Stimulated activated CD4-positive, alpha-beta T cell treated with anti-CD3 and anti-CD28 coated beads, Interleukin-12 subunit alpha, Interleukin-12 subunit beta, amount 100 ng/mL, for 24 hours (primary cell): ENCODE results near the gene SPO11.

Experiments used
- DNase-seq, 2 experiments: peaks; one replicate each; pipeline ENCODE4 v3.0.0-alpha.2; 2020; ENCODE audit warnings: low read depth in 2 of 2

SPO11 gene

GRCh38 chr20:57329608-57330221 lies at the start of gene SPO11:
Gene SPO11 (plus strand): TSS chr20:57329803. CDS start chr20:57329868, 65 bp downstream.
- DNase-seq, result no peak

DNA sequence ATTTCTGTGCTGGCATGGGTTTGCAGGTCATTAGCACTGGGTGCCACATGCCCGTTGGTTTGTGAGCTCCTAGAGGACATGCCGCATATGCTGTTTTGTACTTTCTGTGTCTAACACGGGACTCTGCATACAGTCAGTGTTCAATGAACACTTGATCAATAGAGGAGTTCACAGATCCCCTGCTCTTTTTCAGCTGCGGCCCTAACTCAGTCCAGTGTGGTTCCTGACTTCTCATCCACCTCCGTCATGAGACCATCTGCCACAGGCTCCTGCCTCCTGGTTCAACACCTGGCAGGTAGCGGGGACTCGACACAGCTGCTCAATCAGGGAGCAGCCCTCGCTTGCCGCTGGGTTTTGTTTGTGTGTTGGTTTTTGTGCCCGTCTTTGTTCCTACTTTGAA lies 49.4 kb upstream of the SPO11 start:
- no peak for DNase-seq

DNA sequence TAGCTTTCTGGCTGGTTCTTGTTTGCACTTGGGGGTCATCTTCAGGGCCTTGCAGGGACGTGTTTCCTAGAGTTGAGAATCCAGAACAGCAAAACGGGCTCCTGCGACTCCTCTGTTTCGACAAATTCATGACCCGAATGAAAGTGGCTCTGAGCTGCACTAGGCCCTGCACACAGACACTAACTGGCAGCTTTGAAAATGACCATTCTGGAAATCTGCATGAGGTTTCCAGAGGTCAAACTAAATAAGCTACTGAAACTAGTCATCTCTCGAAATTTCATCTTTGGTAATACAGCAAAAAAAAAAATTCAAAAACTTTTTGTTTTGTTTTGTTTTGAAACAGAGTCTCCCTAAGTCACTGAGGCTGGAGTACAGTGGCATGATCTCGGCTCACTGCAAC lies 47.7 kb upstream of the SPO11 start:
- no peak for DNase-seq

DNA sequence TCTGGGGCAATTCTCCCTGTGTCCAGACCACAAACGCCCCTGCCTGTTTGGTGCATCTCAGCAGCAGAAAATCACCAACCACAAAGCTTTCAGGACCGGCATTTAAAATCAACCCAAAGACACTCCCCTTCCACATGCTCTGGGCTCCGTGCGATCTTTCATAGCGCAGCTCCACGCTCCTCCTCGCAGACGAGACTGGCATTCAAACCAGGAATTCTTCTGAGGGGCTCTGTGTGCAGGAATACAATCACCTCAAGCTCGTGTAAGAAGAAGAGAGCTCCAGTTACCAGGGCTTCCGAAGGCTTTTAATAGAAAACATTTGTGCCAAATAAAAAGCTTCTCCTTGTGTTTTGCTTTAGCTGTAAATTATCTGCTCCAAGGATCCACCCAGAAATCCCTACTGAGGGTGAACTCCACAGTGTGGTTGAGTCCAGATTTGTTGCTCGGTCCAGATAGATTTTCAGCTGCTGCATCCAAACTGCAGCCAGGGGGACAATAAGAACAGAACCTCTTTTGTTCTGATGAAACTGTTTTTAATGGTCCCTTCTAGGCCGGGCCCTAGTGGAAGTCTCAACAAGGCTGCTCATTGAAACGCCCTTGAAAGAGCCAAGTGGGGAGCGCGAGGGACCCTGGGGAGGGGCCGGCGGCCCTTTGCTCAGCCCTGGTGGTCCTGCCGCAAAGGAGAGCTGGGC lies 46.8 kb upstream of the SPO11 start:
- no peak for DNase-seq

GRCh38 chr20:57283860-57284259 lies 45.7 kb upstream of the SPO11 start:
- DNase-seq, result no peak

GRCh38 chr20:57287007-57287880 lies 42.4 kb upstream of the SPO11 start:
- DNase-seq, result no peak

- no peak for DNase-seq
Measured at GRCh38 chr20:57287901-57288300, 41.7 kb upstream of the SPO11 start.

GRCh38 chr20:57288651-57289277 lies 40.8 kb upstream of the SPO11 start:
- DNase-seq, result no peak

GRCh38 chr20:57289391-57290177 lies 40.0 kb upstream of the SPO11 start:
- no peak for DNase-seq

DNA sequence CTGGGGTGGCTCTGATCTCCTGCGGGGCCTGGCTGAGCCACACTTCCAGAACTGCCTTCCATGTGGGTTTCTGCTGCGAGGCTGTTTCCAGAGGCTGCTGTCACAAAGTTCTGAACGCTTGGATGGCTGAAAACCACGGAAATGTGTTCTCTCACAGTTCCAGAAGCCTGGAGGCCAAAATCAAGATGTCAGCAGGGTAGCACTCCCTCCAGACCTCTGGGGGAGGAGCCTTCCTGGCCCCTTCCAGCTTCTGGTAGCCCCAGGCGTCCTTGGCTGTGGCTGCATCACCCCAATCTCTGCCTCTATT lies 39.5 kb upstream of the SPO11 start:
- DNase-seq, result no peak

- DNase-seq, result no peak
Measured at GRCh38 chr20:57291003-57291402, 38.6 kb upstream of the SPO11 start.

- no peak for DNase-seq
Measured at GRCh38 chr20:57291694-57292093, 37.9 kb upstream of the SPO11 start.

DNA sequence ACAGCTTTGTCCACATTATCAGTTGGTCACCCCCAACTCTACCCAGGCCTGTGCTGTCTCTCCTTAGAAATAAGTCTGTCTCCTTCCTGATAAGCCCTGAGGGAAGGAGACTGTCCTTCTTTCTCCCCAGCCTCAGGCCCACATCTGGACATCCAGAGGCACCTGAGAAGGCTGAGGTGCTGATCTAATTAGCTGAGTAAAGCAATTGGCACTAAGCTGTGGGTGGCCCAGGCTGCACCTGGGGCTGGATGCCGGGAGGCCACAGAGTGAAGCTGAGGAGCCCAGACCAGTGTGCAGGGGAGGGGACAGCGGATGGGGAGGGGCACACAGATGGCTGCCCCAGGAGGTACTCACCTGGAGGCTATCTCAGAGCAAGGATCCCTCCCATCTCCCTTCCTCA lies 37.0 kb upstream of the SPO11 start:
- no peak for DNase-seq

DNA sequence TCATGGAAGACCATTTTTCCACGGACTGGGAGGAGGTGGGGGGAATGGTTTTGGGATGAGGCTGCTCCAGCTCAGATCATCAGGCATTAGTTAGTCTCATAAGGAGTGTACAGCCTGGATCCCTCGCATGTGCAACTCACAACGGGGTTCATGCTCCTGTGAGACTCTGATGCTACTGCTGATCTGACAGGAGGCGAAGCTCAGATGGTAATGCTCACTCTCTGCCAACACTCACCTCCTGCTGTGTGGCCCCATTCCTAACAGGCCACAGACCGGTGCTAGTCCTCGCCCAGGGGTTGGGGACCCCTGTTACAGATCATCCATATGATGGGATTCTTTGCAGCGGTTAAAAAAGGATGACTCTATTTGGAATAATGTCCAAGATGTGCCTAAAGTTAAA lies 35.6 kb upstream of the SPO11 start:
- no peak for DNase-seq

- no peak for DNase-seq
Measured at GRCh38 chr20:57294550-57294949, 35.1 kb upstream of the SPO11 start.

GRCh38 chr20:57298457-57298856 lies 31.1 kb upstream of the SPO11 start:
- no peak for DNase-seq

- no peak for DNase-seq
Measured at GRCh38 chr20:57301026-57301425, 28.6 kb upstream of the SPO11 start.

GRCh38 chr20:57306747-57307146 lies 22.9 kb upstream of the SPO11 start:
- no peak for DNase-seq

GRCh38 chr20:57308451-57309271 lies 20.9 kb upstream of the SPO11 start:
- DNase-seq, result no peak

DNA sequence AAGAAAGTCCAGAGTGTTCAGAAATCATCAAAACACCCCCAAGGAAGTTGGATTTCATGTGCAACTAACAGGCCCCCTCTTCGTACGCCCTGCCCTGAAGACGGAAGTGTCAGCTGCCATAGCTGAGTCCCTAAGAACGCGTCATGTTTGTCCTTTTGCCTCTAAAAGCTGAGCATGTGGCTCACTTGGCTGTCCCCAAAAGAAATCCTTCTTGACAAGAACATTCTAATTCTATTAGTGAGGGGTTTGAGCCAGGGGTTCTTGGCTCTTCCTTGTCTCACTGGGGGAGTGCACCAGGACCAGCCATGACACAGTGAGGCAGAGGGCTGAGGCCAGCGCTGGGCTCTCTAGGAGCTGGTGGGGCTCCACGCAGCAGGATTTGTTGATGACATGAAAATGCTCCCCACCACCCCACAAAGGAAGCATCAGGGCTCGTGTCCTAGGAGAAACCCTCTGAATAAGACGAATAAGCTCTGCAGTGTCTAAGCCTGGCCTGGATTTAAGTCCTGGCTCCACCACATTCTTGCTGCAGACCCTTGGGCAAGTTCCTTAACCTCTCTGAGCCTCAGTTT lies 20.0 kb upstream of the SPO11 start:
- DNase-seq, result no peak
